Endometrial microvascular endothelial cells (primary cell): ENCODE measurements around the gene MYL7. TPM values are rescaled to one million over a fixed set of nuclear protein-coding genes. Genes with fewer than 3 reads are reported as not detected.

Source experiments
- in situ Hi-C: cut with HindIII; loops from 2 replicates; pipeline ENCODE4 v1.10.0; 2017; ENCODE audit warnings: low sequenced_read_pairs, low pct_unique_long_range_greater_than_20kb; ENCODE audit errors: inconsistent ontology term
- total RNA-seq: library from RNA; depleted of rRNA; stranded (reverse); fragments of >200 nt; gene quantifications from one replicate; pipeline ENCODE4 v1.2.3, GENCODE V29; 2015; ENCODE audit errors: inconsistent ontology term

MYL7 gene
- total RNA-seq, 1 donor from 2014 or later, result not detected

GRCh38 chr7:44094883-44095592, 46.1 kb downstream of the MYL7 start:
- in situ Hi-C loops, result no loop called here

GRCh38 chr7:44094365-44094764, 46.8 kb downstream of the MYL7 start:
- in situ Hi-C loops, result no loop called here

- in situ Hi-C loops, result no loop called here
These were observed 48.0 kb downstream of the MYL7 start for GRCh38 chr7:44093102-44093641.

Other genes with a start within 250 kb of the MYL7 start
- 20.0 TPM for gene URGCP, start 234.7 kb downstream of the MYL7 start, total RNA-seq
- gene UBE2D4, start 214.9 kb downstream of the MYL7 start, total RNA-seq, result 24.8 TPM
- gene SPDYE1, start 143.4 kb downstream of the MYL7 start, total RNA-seq, result not detected
- 199 TPM for gene DBNL, start 96.6 kb downstream of the MYL7 start, total RNA-seq
- not detected for gene PGAM2, start 75.8 kb downstream of the MYL7 start, total RNA-seq
- gene POLM, start 58.8 kb downstream of the MYL7 start, total RNA-seq, result 24.1 TPM
- gene AEBP1, start 37.0 kb downstream of the MYL7 start, total RNA-seq, result 23.8 TPM
- 102 TPM for gene POLD2, start 17.8 kb downstream of the MYL7 start, total RNA-seq
- 0.28 TPM for gene GCK, start 48.1 kb upstream of the MYL7 start, total RNA-seq
- 135 TPM for gene YKT6, start 59.6 kb upstream of the MYL7 start, total RNA-seq
- gene CAMK2B, start 184.3 kb upstream of the MYL7 start, total RNA-seq, result not detected